K562 (cell line): ENCODE results near the gene RALGPS1. TPM values are rescaled to one million over a fixed set of nuclear protein-coding genes. Genes with fewer than 3 reads are reported as not detected.

Source experiments
- ATAC-seq: fragments of 200-7000 bp; cut with Tn5 transposase; 3 replicates; pipeline ENCODE4 v1.9.1; 2020; ENCODE audit warnings: moderate library complexity
- BruUV-seq: library from RNA; stranded (reverse); fragments of 400-500 nt; replicated peaks from 2 replicates; lab custom pipeline; 2021; lab: Mats Ljungman, UMichigan
- CTCF ChIA-PET: fragments of 300-600 bp; formaldehyde crosslinking; extraction: SDS; loops from one replicate; lab custom pipeline; 2021; ENCODE audit warnings: low intra/inter-chr PET ratio; lab: Yijun Ruan, JAX
- POLR2A ChIA-PET: fragments of 300-600, 350-650 bp; sonication (Branson Sonifier 250); formaldehyde crosslinking; extraction: SDS; loops from one replicate; lab custom pipeline; 2021; ENCODE audit warnings: antibody characterized with exemption, inconsistent platforms; lab: Yijun Ruan, JAX
- DNase-seq, 4 experiments: peaks; one replicate each; pipeline versions ENCODE4 v3.0.0 to v3.0.0-alpha.2; 2011 to 2018; ENCODE audit warnings: low spot score in 3 of 4, mixed read lengths in 3 of 4; ENCODE audit errors: extremely low read depth in 1 of 4
- FAIRE-seq: peaks from 2 replicates; lab custom pipeline; 2011; peaks lifted over from hg19 to GRCh38; lab: Jason Lieb, UNC
- H2AFZ ChIP-seq: 2 replicates; pipeline ENCODE4 v1.6.0; 2011; ENCODE audit warnings: low read depth, low read length, control low read depth, inconsistent platforms
- H3K27ac ChIP-seq: fragments of 200-600 bp; 3 replicates; pipeline ENCODE4 v1.8.0; 2011; ENCODE audit warnings: low read depth, mild to moderate bottlenecking, control low read depth, inconsistent platforms, low read length, moderate library complexity, mixed read lengths; ENCODE audit errors: extremely low read depth
- H3K27me3 ChIP-seq, 2 experiments: fragments of 300-600 bp in 1 of 2; 2 replicates in 1 of 2; 3 replicates in 1 of 2; pipeline versions ENCODE4 v1.6.0 to v1.8.0; 2011; ENCODE audit warnings: inconsistent platforms in 2 of 2, low read length in 2 of 2, mild to moderate bottlenecking in 1 of 2, mixed read lengths in 1 of 2, moderate library complexity in 1 of 2; ENCODE audit not compliant: control insufficient read depth in 2 of 2, insufficient read depth in 2 of 2
- H3K36me3 ChIP-seq: fragments of 300-600 bp; 3 replicates; pipeline ENCODE4 v1.8.0; 2011; ENCODE audit warnings: mild to moderate bottlenecking, low read length, inconsistent platforms; ENCODE audit not compliant: control insufficient read depth, insufficient read depth
- H3K4me1 ChIP-seq, 2 experiments: fragments of 200-600 bp in 1 of 2; replicated peaks in 1 of 2; 2 replicates in 1 of 2; 3 replicates in 1 of 2; pipeline versions ENCODE4 v1.5.1 to v1.8.0; 2011; ENCODE audit warnings: inconsistent platforms in 2 of 2, low read length in 2 of 2, mild to moderate bottlenecking in 1 of 2, mixed read lengths in 1 of 2, moderate library complexity in 1 of 2; ENCODE audit not compliant: control insufficient read depth in 2 of 2, insufficient read depth in 2 of 2
- H3K4me2 ChIP-seq: 2 replicates; pipeline ENCODE4 v1.6.1; 2011; ENCODE audit warnings: low read length, control low read depth, inconsistent platforms, mixed read lengths; ENCODE audit not compliant: insufficient read depth
- H3K4me3 ChIP-seq: fragments of 200-600 bp; sonication (generic), shearing (Covaris generic); 2 replicates; pipeline ENCODE4 v1.5.1; 2016; ENCODE audit warnings: control low read depth, inconsistent platforms
- H3K79me2 ChIP-seq: fragments of 200-600 bp; 3 replicates; pipeline ENCODE4 v1.8.0; 2011; ENCODE audit warnings: low read length, inconsistent platforms; ENCODE audit not compliant: control insufficient read depth, insufficient read depth
- H3K9ac ChIP-seq, 2 experiments: 2 replicates each; pipeline versions ENCODE4 v1.6.0 to v1.6.1; 2011; ENCODE audit warnings: low read depth in 2 of 2, low read length in 2 of 2, control low read depth in 1 of 2, inconsistent platforms in 1 of 2, mild to moderate bottlenecking in 1 of 2, mixed read lengths in 1 of 2; ENCODE audit not compliant: insufficient read depth in 1 of 2
- H3K9me1 ChIP-seq: one replicate; pipeline ENCODE4 v1.6.0; 2011; ENCODE audit warnings: inconsistent platforms, mild to moderate bottlenecking, low read length, moderate library complexity; ENCODE audit not compliant: control insufficient read depth, insufficient read depth
- H3K9me3 ChIP-seq: replicated peaks from 2 replicates; pipeline ENCODE4 v1.5.1; 2011; ENCODE audit warnings: low read depth, low read length, inconsistent platforms; ENCODE audit not compliant: control insufficient read depth, insufficient read depth
- H4K20me1 ChIP-seq: replicated peaks from 2 replicates; pipeline ENCODE4 v1.6.1; 2011; ENCODE audit warnings: low read length, inconsistent platforms, mixed read lengths; ENCODE audit not compliant: control insufficient read depth, insufficient read depth
- CBFB ChIP-seq: sonication (generic); formaldehyde crosslinking; IDR thresholded peaks from 2 replicates; pipeline ENCODE4 v1.4.0; 2020; ENCODE audit warnings: mild to moderate bottlenecking, missing genetic modification reagents
- CTBP1 ChIP-seq: fragments of 450-650 bp; IDR thresholded peaks from 2 replicates; pipeline ENCODE4 v1.6.1; 2016; ENCODE audit warnings: borderline replicate concordance
- RFX7 ChIP-seq: fragments of 250-450 bp; sonication (Bioruptor Pico); IDR thresholded peaks from 2 replicates; pipeline ENCODE4 v1.5.1; 2021; ENCODE audit warnings: mild to moderate bottlenecking
- ZNF41 ChIP-seq: fragments of 250-450 bp; sonication (Bioruptor Pico); conservative IDR thresholded peaks from 2 replicates; pipeline ENCODE4 v1.4.0; 2020; ENCODE audit warnings: mild to moderate bottlenecking
- WGBS: fragments of 100-300 bp; shearing (Covaris generic); methylation state at CpG from one replicate; pipeline ENCODE4 v1.1.6; 2016; ENCODE audit warnings: low coverage, mixed read lengths; ENCODE audit not compliant: insufficient coverage; ENCODE audit errors: missing lambda C conversion rate; 5-methylcytosine and 5-hydroxymethylcytosine counted together
- in situ Hi-C: fragments of 300-500 bp; cut with MboI; formaldehyde crosslinking; loops from 4 replicates; pipeline ENCODE4 v1.15.0; 2018; ENCODE audit warnings: inconsistent platforms, mixed read lengths
- intact Hi-C: fragments of 100-400 bp; cut with micrococcal nuclease; formaldehyde crosslinking; loops from 2 replicates; pipeline ENCODE4 v1.14.2; 2022
- polyA plus RNA-seq, 8 experiments: library from polyadenylated mRNA; depleted of rRNA in 4 of 8; stranded (reverse) in 5 of 8; unstranded in 3 of 8; fragments of >200 nt; fragmentation: Nextera tagmentation in 2 of 8; fragmentation: Illumina TruSeq in 1 of 8; extraction: Ambion mirVana in 2 of 8; extraction: Trizol in 1 of 8; gene quantifications; 2 replicates each; pipeline versions ENCODE4 v1.2.1 to v1.2.3, GENCODE V29; 2011 to 2014; ENCODE audit warnings: inconsistent platforms in 1 of 8, missing spikeins in 1 of 8
- total RNA-seq, 7 experiments: library from RNA; depleted of rRNA in 6 of 7; stranded (reverse); fragments of >200 nt in 6 of 7; fragmentation: Illumina TruSeq in 2 of 7; extraction: Trizol in 2 of 7; gene quantifications; 2 replicates each; pipeline versions ENCODE4 v1.2.1 to v1.2.3, GENCODE V29; 2011 to 2021; ENCODE audit warnings: low replicate concordance in 1 of 7
- TF ChIP-seq, protein P1 (sequence below), 2 experiments: fragments of 450-650 bp; conservative IDR thresholded peaks; 2 replicates each; pipeline ENCODE4 v1.6.1; 2017; ENCODE audit warnings: mild to moderate bottlenecking in 2 of 2, moderate library complexity in 2 of 2
- TF ChIP-seq, protein P2 (sequence below): sonication (generic); formaldehyde crosslinking; IDR thresholded peaks from 2 replicates; pipeline ENCODE4 v1.8.0; 2022; ENCODE audit warnings: mild to moderate bottlenecking, missing genetic modification reagents

The RALGPS1 gene
- total and polyA plus RNA-seq, 9 of the 15 experiments (the other 6 are each of a cell fraction or from before 2014, with no cell fraction given), result 0.04 to 2.6 (median 1.5) TPM

DNA sequence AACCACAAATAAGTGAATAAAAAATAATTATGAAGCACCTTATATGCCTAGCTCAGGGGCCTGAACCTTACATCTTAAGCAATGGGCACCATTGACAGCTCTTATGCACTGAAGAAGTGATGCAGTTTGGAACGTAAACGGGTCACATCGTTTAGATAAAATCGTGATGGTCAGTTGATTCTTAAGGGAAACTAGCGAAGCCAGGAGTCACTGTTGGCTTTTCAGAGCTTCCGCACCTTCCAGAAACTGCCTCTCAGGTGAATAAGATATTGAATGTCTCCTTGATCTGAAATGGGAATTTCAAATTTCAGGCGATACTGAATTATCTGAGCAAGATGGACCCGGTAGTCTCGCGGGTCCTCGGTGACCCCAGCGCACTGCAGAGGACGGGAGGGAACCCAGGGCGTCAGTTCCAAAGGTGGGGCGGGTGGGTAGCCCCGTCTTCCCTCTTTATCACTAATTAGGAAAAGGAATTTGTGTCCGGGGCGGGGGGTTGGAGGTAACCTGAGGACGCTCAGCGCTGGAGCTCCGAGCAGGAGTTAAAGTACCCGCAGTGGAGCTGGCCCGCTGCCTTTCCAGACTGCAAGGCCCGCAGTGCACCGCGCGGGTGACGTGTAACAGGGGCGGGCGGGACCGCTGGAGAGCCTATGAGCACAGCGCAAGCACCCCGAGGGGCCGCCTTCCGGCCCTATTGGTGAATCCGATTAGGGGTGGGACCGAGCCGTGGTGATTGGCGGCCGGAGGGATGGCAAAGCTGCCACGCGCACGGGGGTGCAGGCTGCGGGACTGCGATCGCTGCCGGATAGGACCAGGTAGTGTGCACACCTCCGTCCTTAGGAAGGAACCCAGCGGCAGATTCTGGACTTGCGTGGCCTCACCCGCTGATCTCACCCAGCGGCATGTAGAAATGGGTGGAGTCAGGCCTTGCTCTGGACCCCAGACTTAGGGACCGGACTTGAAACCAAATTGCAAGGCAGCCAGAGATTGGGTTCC is 330.3 kb downstream of the RALGPS1 start (continued):
- TF ChIP-seq, protein P1, sequence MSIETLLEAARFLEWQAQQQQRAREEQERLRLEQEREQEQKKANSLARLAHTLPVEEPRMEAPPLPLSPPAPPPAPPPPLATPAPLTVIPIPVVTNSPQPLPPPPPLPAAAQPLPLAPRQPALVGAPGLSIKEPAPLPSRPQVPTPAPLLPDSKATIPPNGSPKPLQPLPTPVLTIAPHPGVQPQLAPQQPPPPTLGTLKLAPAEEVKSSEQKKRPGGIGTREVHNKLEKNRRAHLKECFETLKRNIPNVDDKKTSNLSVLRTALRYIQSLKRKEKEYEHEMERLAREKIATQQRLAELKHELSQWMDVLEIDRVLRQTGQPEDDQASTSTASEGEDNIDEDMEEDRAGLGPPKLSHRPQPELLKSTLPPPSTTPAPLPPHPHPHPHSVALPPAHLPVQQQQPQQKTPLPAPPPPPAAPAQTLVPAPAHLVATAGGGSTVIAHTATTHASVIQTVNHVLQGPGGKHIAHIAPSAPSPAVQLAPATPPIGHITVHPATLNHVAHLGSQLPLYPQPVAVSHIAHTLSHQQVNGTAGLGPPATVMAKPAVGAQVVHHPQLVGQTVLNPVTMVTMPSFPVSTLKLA (conservative IDR thresholded peaks at IDR 0.05), result peak; percentile 25 to 54; a peak in 2 of 4 replicates
- TF ChIP-seq, protein P2, sequence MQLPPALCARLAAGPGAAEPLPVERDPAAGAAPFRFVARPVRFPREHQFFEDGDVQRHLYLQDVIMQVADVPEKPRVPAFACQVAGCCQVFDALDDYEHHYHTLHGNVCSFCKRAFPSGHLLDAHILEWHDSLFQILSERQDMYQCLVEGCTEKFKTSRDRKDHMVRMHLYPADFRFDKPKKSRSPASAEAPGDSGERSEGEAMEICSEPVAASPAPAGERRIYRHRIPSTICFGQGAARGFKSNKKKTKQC, result peak; percentile 21; the same call in 1 of the 2 replicates

DNA sequence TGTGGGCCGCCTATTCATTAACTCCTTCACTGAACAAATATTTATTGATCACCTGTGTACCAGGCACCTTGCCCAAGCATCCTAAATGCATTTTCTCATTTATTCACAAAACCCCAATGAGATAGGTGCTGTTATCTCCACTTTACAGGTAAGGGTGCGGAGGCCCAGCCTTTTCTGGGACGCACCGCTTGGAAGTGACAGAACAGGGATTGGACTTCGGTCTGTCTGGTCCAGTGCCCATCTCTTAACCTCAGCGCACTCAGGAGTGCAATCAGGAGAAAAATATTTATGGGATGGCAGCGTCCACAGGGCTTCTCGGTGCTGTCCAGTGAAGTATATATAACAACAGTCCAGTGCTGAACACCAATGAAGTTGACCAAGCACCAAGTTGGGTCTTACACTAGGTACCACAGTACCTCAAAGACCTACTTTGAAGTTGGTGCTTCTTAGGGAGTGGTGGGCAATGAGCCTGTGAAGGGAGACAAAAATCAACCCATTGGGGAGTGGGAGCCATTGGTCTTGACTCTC is 331.1 kb downstream of the RALGPS1 start:
- Histone ChIP-seq H3K27me3 (0 out of 5 replicates have a peak, but pooled peaks cover 2 to 3% of the 10 kb centered on the region in 2 experiments), H3K4me2 (peak overlapping the region; percentile 87), H3K9ac (no peak overlapping the region; a peak in 1 of 4 replicates), H3K9me1 (no peaks in the 10 kb centered on the region), H2AFZ (peak overlapping the region; percentile 91), H3K4me3 (peak overlapping the region; percentile 50), H3K36me3 (no peaks in the 10 kb centered on the region), H4K20me1 (no peaks in the 10 kb centered on the region; the same call in 1 of the 2 replicates), H3K4me1 (peaks cover 3 to 10% of the 10 kb centered on the region in 2 experiments; a peak in 4 of 5 replicates), H3K9me3 (no peaks in the 10 kb centered on the region), H3K79me2 (no peaks in the 10 kb centered on the region), H3K27ac (no peak overlapping the region)
- FAIRE-seq (no peak), DNase-seq (no peak), ATAC-seq (no peak)
- WGBS, result 54% methylated on average over 8 of the region's 8 CpGs
- BruUV-seq, result no TSS peak
- TF ChIP-seq ZNF41 (no peak), RFX7 (CRISPR knock-in tag) (no peak), CBFB (CRISPR knock-in tag) (0 out of 2 replicates have a peak, but pooled peaks have one; percentile 19), CTBP1 (0 out of 2 replicates have a peak, but pooled peaks have one; percentile 4)
- intact Hi-C loops (loop anchor here (10.0 kb wide), 1 partner anchor 61 kb away; no protein-coding TSS in a partner anchor), in situ Hi-C loops (no loop called here)
- ChIA-PET CTCF (no interaction called here), POLR2A (interaction anchor here (0.8 kb wide), 2 partner anchors 44 to 202 kb away, joined by 3 read pairs; no protein-coding TSS in a partner anchor)
